ENCODE results near the gene YPEL3.

DNA sequence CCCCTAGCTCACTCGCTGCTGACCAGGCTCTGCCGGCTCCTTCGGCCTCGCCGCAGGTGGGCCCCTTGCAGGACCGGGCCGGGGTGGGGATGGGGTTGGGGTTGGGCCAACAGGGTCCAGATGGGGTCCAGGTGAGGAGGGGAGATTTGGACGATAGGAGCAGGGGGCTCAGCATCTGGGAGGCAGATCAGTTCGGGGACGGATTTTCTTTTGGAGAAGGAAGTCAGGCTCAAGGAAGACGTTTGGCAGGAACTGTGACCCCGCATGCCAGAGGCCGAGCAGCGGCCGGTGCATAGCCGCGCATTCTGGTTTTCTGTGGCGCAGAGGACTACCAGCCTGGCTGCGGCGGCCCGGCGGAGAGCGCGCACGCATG, 31.3 kb downstream of the YPEL3 start:
- TF ChIP-seq, protein P1, sequence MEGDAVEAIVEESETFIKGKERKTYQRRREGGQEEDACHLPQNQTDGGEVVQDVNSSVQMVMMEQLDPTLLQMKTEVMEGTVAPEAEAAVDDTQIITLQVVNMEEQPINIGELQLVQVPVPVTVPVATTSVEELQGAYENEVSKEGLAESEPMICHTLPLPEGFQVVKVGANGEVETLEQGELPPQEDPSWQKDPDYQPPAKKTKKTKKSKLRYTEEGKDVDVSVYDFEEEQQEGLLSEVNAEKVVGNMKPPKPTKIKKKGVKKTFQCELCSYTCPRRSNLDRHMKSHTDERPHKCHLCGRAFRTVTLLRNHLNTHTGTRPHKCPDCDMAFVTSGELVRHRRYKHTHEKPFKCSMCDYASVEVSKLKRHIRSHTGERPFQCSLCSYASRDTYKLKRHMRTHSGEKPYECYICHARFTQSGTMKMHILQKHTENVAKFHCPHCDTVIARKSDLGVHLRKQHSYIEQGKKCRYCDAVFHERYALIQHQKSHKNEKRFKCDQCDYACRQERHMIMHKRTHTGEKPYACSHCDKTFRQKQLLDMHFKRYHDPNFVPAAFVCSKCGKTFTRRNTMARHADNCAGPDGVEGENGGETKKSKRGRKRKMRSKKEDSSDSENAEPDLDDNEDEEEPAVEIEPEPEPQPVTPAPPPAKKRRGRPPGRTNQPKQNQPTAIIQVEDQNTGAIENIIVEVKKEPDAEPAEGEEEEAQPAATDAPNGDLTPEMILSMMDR (IDR thresholded peaks at IDR 0.05; ENCODE audit: low read length): no peak
- TF ChIP-seq EZH2 (IDR thresholded peaks at IDR 0.05; ENCODE audit: borderline replicate concordance, low read length): no peak
